K562 (cell line): ENCODE data around the gene ARHGEF3.

ENCODE experiments used
- CHD4 ChIP-seq: fragments of 200-600 bp; sonication (generic); IDR thresholded peaks from 3 replicates; pipeline ENCODE4 v1.6.1; 2012; ENCODE audit warnings: low read depth, mild to moderate bottlenecking, mixed read lengths, low read length, inconsistent platforms; ENCODE audit not compliant: insufficient read depth, insufficient replicate concordance, poor library complexity, severe bottlenecking
- CTCF ChIP-seq, 3 experiments: IDR thresholded peaks in 2 of 3; conservative IDR thresholded peaks in 1 of 3; 2 replicates each; pipeline ENCODE4 v1.5.1; 2011 to 2012; ENCODE audit warnings: low read length in 3 of 3, mild to moderate bottlenecking in 3 of 3, control low read depth in 2 of 3, improper control_type of control experiment in 1 of 3, inconsistent platforms in 1 of 3, low read depth in 1 of 3, mixed read lengths in 1 of 3, moderate library complexity in 1 of 3; ENCODE audit not compliant: insufficient read depth in 2 of 3
- EP300 ChIP-seq: IDR thresholded peaks from 2 replicates; pipeline ENCODE4 v1.6.1; 2012; ENCODE audit warnings: low read length, improper control_type of control experiment
- GABPA ChIP-seq: fragments of 200-800 bp; sonication (Bioruptor generic); conservative IDR thresholded peaks from 2 replicates; pipeline ENCODE4 v1.6.1; 2016; ENCODE audit warnings: low read depth, missing genetic modification characterization, missing compliant biosample characterization
- ZNF134 ChIP-seq: fragments of 250-450 bp; sonication (Bioruptor Pico); conservative IDR thresholded peaks from 2 replicates; pipeline ENCODE4 v1.4.0; 2020

DNA sequence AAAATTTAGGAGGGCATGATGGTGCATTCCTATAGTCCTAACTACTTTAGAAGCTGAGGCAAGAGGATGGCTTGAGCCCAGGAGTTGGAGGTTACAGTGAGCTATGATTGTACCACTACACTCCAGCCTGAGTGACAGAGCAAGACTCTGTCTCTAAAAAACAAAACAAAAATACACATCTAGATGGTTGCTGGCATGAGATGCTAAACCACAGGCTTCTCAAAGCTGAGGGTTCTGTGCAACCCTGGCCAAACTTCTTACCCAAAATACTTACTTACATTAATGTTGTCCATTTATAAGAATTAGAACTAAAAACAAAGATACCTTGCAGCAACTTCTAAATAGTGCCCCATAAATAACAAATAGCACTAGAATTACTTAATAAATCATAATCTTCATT lies 14.3 kb upstream of the ARHGEF3 start:
- TF ChIP-seq EP300 (no peak), CHD4 (no peak), CTCF (IDR thresholded peaks at IDR 0.05 in 2 of 3, conservative IDR thresholded peaks at IDR 0.05 in 1 of 3; ENCODE audit: insufficient read depth in 2 of 3, low read depth in 1 of 3, low read length in 3 of 3) (no peak), ZNF134 (CRISPR knock-in tag) (no peak), GABPA (tag) (no peak)
